IMR-90 (cell line): ENCODE measurements around the gene ADRB2. TPM values are rescaled to one million over a fixed set of nuclear protein-coding genes. Genes with fewer than 3 reads are reported as not detected.

Experiments used
- ATAC-seq: fragments of 200-7000 bp; cut with Tn5 transposase; 2 replicates; pipeline ENCODE4 v1.9.1; 2020; ENCODE audit warnings: low read depth, mild to moderate bottlenecking, moderate library complexity
- BruUV-seq: library from RNA; stranded (reverse); fragments of 400-500 nt; replicated peaks from 2 replicates; lab custom pipeline; 2021; lab: Mats Ljungman, UMichigan
- CTCF ChIA-PET: fragments of 300-600 bp; formaldehyde crosslinking; extraction: SDS; loops from one replicate; lab custom pipeline; 2021; ENCODE audit warnings: antibody characterized with exemption; lab: Yijun Ruan, JAX
- POLR2A ChIA-PET: fragments of 300-600 bp; sonication (Branson Sonifier 250); formaldehyde crosslinking; loops from one replicate; lab custom pipeline; 2022; ENCODE audit warnings: antibody characterized with exemption; ENCODE audit not compliant: unreplicated experiment; lab: Charles Lee
- DNase-seq: peaks from one replicate; pipeline ENCODE4 v3.0.0; 2013
- H2AFZ ChIP-seq: replicated peaks from 2 replicates; pipeline ENCODE3; 2013; ENCODE audit warnings: low read length, mild to moderate bottlenecking; ENCODE audit not compliant: poor library complexity
- H2AK5ac ChIP-seq: 2 replicates; pipeline ENCODE4 v1.6.1; 2013; ENCODE audit warnings: low read depth, low read length, inconsistent platforms
- H2AK9ac ChIP-seq: replicated peaks from 2 replicates; pipeline ENCODE3; 2013; ENCODE audit warnings: mild to moderate bottlenecking, low read depth, low read length, moderate library complexity; ENCODE audit not compliant: poor library complexity
- H2BK120ac ChIP-seq: 2 replicates; pipeline ENCODE4 v1.6.1; 2013; ENCODE audit warnings: low read depth, low read length, inconsistent platforms
- H2BK15ac ChIP-seq: 3 replicates; pipeline ENCODE4 v1.6.1; 2013; ENCODE audit warnings: low read depth, low read length, inconsistent platforms
- H2BK20ac ChIP-seq: 2 replicates; pipeline ENCODE4 v1.6.1; 2013; ENCODE audit warnings: low read depth, mild to moderate bottlenecking, inconsistent platforms, low read length, moderate library complexity
- H2BK5ac ChIP-seq: 2 replicates; pipeline ENCODE4 v1.6.1; 2013; ENCODE audit warnings: mild to moderate bottlenecking, low read depth, low read length, inconsistent platforms; ENCODE audit not compliant: poor library complexity, severe bottlenecking
- H3K14ac ChIP-seq: replicated peaks from 2 replicates; pipeline ENCODE4 v1.6.1; 2013; ENCODE audit warnings: low read depth, low read length, inconsistent platforms
- H3K18ac ChIP-seq: 2 replicates; pipeline ENCODE4 v1.6.1; 2013; ENCODE audit warnings: low read depth, low read length, control low read depth
- H3K23ac ChIP-seq: 2 replicates; pipeline ENCODE4 v1.6.1; 2013; ENCODE audit warnings: low read depth, low read length, inconsistent platforms
- H3K27ac ChIP-seq: 2 replicates; pipeline ENCODE4 v1.5.1; 2013; ENCODE audit warnings: mild to moderate bottlenecking, control low read depth, low read length; ENCODE audit not compliant: insufficient read depth
- H3K27me3 ChIP-seq: 2 replicates; pipeline ENCODE4 v1.6.1; 2013; ENCODE audit warnings: low read length; ENCODE audit not compliant: control insufficient read depth, insufficient read depth
- H3K36me3 ChIP-seq: 2 replicates; pipeline ENCODE4 v1.6.1; 2013; ENCODE audit warnings: low read length, mixed read lengths; ENCODE audit not compliant: control insufficient read depth, insufficient read depth
- H3K4ac ChIP-seq: 2 replicates; pipeline ENCODE4 v1.6.1; 2013; ENCODE audit warnings: low read depth, low read length, inconsistent platforms
- H3K4me1 ChIP-seq: 2 replicates; pipeline ENCODE4 v1.6.1; 2013; ENCODE audit warnings: low read length, mixed read lengths; ENCODE audit not compliant: control insufficient read depth, insufficient read depth
- H3K4me2 ChIP-seq: 2 replicates; pipeline ENCODE4 v1.6.1; 2013; ENCODE audit warnings: low read depth, mild to moderate bottlenecking, control low read depth, low read length, moderate library complexity
- H3K4me3 ChIP-seq: 2 replicates; pipeline ENCODE4 v1.5.1; 2013; ENCODE audit warnings: low read depth, mild to moderate bottlenecking, control low read depth, low read length, moderate library complexity; ENCODE audit not compliant: insufficient read depth
- H3K56ac ChIP-seq: 2 replicates; pipeline ENCODE4 v1.6.1; 2013; ENCODE audit warnings: low read length, inconsistent platforms; ENCODE audit not compliant: insufficient read depth; ENCODE audit errors: extremely low read depth
- H3K79me1 ChIP-seq, 2 experiments: 2 replicates each; pipeline ENCODE4 v1.6.1; 2013; ENCODE audit warnings: low read length in 2 of 2, inconsistent platforms in 1 of 2, low read depth in 1 of 2
- H3K9ac ChIP-seq: 2 replicates; pipeline ENCODE4 v1.6.1; 2013; ENCODE audit warnings: low read depth, low read length, control low read depth
- H3K9me1 ChIP-seq: 2 replicates; pipeline ENCODE4 v1.6.1; 2013; ENCODE audit warnings: low read length, inconsistent platforms; ENCODE audit not compliant: insufficient read depth
- H3K9me3 ChIP-seq: 2 replicates; pipeline ENCODE4 v1.6.1; 2013; ENCODE audit warnings: low read length; ENCODE audit not compliant: control insufficient read depth, insufficient read depth
- H4K20me1 ChIP-seq: 2 replicates; pipeline ENCODE4 v1.6.1; 2013; ENCODE audit warnings: low read length, inconsistent platforms; ENCODE audit not compliant: insufficient read depth
- H4K5ac ChIP-seq: 2 replicates; pipeline ENCODE4 v1.6.1; 2013; ENCODE audit warnings: mild to moderate bottlenecking, low read depth, low read length, control low read depth
- H4K8ac ChIP-seq, 2 experiments: 2 replicates each; pipeline ENCODE4 v1.6.1; 2013; ENCODE audit warnings: low read depth in 2 of 2, low read length in 2 of 2, control low read depth in 1 of 2, inconsistent platforms in 1 of 2
- H4K91ac ChIP-seq: 2 replicates; pipeline ENCODE4 v1.6.1; 2013; ENCODE audit warnings: low read depth, low read length, inconsistent platforms; ENCODE audit not compliant: insufficient read depth
- FOS ChIP-seq: fragments of 150-350 bp; IDR thresholded peaks from 2 replicates; pipeline ENCODE4 v1.6.1; 2016; ENCODE audit warnings: low read depth, low read length
- MXI1 ChIP-seq: IDR thresholded peaks from 2 replicates; pipeline ENCODE4 v1.6.1; 2012; ENCODE audit warnings: low read depth, mild to moderate bottlenecking, low read length, moderate library complexity, borderline replicate concordance
- RAD21 ChIP-seq: IDR thresholded peaks from 2 replicates; pipeline ENCODE4 v1.6.1; 2012; ENCODE audit warnings: low read length, improper control_type of control experiment
- WGBS, 2 experiments: methylation state at CpG; one replicate each; pipeline versions ENCODE4 v1.1.5 to v1.1.7; 2013; ENCODE audit warnings: missing lambda C conversion rate in 2 of 2; ENCODE audit not compliant: insufficient read length in 1 of 2; ENCODE audit errors: extremely low coverage in 2 of 2; 5-methylcytosine and 5-hydroxymethylcytosine counted together
- dilution Hi-C: fragments of 300-500 bp; cut with HindIII; formaldehyde crosslinking; loops from one replicate; pipeline ENCODE4 v1.14.3; 2018; ENCODE audit warnings: low sequenced_read_pairs; ENCODE audit not compliant: unreplicated experiment
- in situ Hi-C: fragments of 300-500 bp; cut with MboI; formaldehyde crosslinking; loops from 3 replicates; pipeline ENCODE4 v1.14.3; 2019; ENCODE audit warnings: low sequenced_read_pairs, inconsistent platforms, mixed read lengths
- intact Hi-C: fragments of 100-400 bp; cut with micrococcal nuclease; formaldehyde crosslinking; loops from 2 replicates; pipeline ENCODE4 v1.10.0; 2022
- polyA plus RNA-seq, 3 experiments: library from polyadenylated mRNA; depleted of rRNA; stranded (reverse); fragments of >200 nt; gene quantifications; 2 replicates each; pipeline ENCODE4 v1.2.3, GENCODE V29; 2012; ENCODE audit warnings: low replicate concordance in 1 of 3
- total RNA-seq: library from RNA; depleted of rRNA; stranded (reverse); fragments of >200 nt; gene quantifications from 2 replicates; pipeline ENCODE4 v1.2.3, GENCODE V29; 2012

The ADRB2 gene
- total and polyA plus RNA-seq, 2 of the 4 experiments (the other 2 are of a cell fraction) = 1.6 to 3.4 TPM

GRCh38 chr5:148798786-148799185 is 27.6 kb upstream of the ADRB2 start:
- no peak overlapping the region for H3K4me3 ChIP-seq
- no peaks in the 10 kb centered on the region for H3K36me3 ChIP-seq
- no peak overlapping the region for H2AK5ac ChIP-seq
- no peaks in the 10 kb centered on the region for H3K27me3 ChIP-seq
- no peak overlapping the region for H2AK9ac ChIP-seq
- H3K23ac ChIP-seq = no peak overlapping the region
- intact Hi-C loops (no loop called here), in situ Hi-C loops (no loop called here), dilution Hi-C loops (no loop called here)
- H3K9me3 ChIP-seq = peaks cover 2% of the 10 kb centered on the region; the same call in 1 of the 2 replicates
- no peaks in the 10 kb centered on the region for H3K79me1 ChIP-seq
- no peak overlapping the region for H3K27ac ChIP-seq
- H4K8ac ChIP-seq = no peak overlapping the region
- H3K18ac ChIP-seq = no peak overlapping the region
- no peak overlapping the region for H3K56ac ChIP-seq
- no peak overlapping the region for H2AFZ ChIP-seq
- no peak overlapping the region for H3K9ac ChIP-seq
- no peak overlapping the region for H2BK120ac ChIP-seq
- no peak for ATAC-seq
- TF ChIP-seq FOS (no peak), RAD21 (no peak), MXI1 (no peak)
- peaks cover 3% of the 10 kb centered on the region for H3K4me1 ChIP-seq
- H2BK20ac ChIP-seq = no peak overlapping the region
- no peak for DNase-seq
- H3K14ac ChIP-seq = no peak overlapping the region
- H3K9me1 ChIP-seq = no peaks in the 10 kb centered on the region
- no peak overlapping the region for H2BK5ac ChIP-seq
- no CpG with 5 or more reads among the region's 1 CpG for WGBS, 2 experiments
- no TSS peak for BruUV-seq
- no peak overlapping the region for H3K4ac ChIP-seq
- H4K20me1 ChIP-seq = no peaks in the 10 kb centered on the region
- H2BK15ac ChIP-seq = no peak overlapping the region
- CTCF ChIA-PET = no interaction called here
- POLR2A ChIA-PET = no interaction called here
- no peak overlapping the region for H4K91ac ChIP-seq
- no peak overlapping the region for H4K5ac ChIP-seq
- H3K4me2 ChIP-seq = no peak overlapping the region
